Measurements from ENCODE around the gene MICU1.
"Not testable (repeated sequence)": the region's sequence is repeated elsewhere in the genome, so short reads cannot be mapped to it uniquely, and the experiment has no call there.

Gene MICU1

GRCh38 chr10:72561745-72562166 lies 64.1 kb downstream of the MICU1 start:
- no peak for DNase-seq

GRCh38 chr10:72557362-72557761 lies 68.5 kb downstream of the MICU1 start:
- DNase-seq: no peak

GRCh38 chr10:72552857-72553256 lies 73.0 kb downstream of the MICU1 start:
- no peak for DNase-seq

- no peak for DNase-seq
These were observed 75.6 kb downstream of the MICU1 start for GRCh38 chr10:72550239-72550638.

- DNase-seq: no peak
These were observed 80.3 kb downstream of the MICU1 start for GRCh38 chr10:72545546-72545945.

- not testable (repeated sequence) for DNase-seq
These were observed 82.0 kb downstream of the MICU1 start for GRCh38 chr10:72543855-72544254.

- DNase-seq: no peak
These were observed 83.5 kb downstream of the MICU1 start for GRCh38 chr10:72542396-72542815.

- no peak for DNase-seq
These were observed 84.5 kb downstream of the MICU1 start for GRCh38 chr10:72541337-72541736.

GRCh38 chr10:72540193-72540807 lies 85.6 kb downstream of the MICU1 start:
- no peak for DNase-seq

GRCh38 chr10:72539137-72539536 lies 86.7 kb downstream of the MICU1 start:
- DNase-seq: no peak

- DNase-seq: no peak
These were observed 100.2 kb downstream of the MICU1 start for GRCh38 chr10:72525689-72526088.

GRCh38 chr10:72525277-72525676 lies 100.6 kb downstream of the MICU1 start:
- DNase-seq: peak; percentile 30 to 40

- no peak for DNase-seq
These were observed 101.4 kb downstream of the MICU1 start for GRCh38 chr10:72524489-72524888.

GRCh38 chr10:72523932-72524396 lies 101.9 kb downstream of the MICU1 start:
- no peak for DNase-seq

GRCh38 chr10:72523062-72523461 lies 102.8 kb downstream of the MICU1 start:
- no peak for DNase-seq

GRCh38 chr10:72517244-72517643 lies 108.6 kb downstream of the MICU1 start:
- no peak for DNase-seq

- no peak for DNase-seq
These were observed 110.4 kb downstream of the MICU1 start for GRCh38 chr10:72515455-72515854.

GRCh38 chr10:72513910-72514309 lies 112.0 kb downstream of the MICU1 start:
- DNase-seq: no peak

- DNase-seq: no peak
These were observed 114.4 kb downstream of the MICU1 start for GRCh38 chr10:72511459-72511858.

GRCh38 chr10:72509941-72510340 lies 115.9 kb downstream of the MICU1 start:
- no peak for DNase-seq

- no peak for DNase-seq
These were observed 116.6 kb downstream of the MICU1 start for GRCh38 chr10:72509206-72509799.

- no peak for DNase-seq
These were observed 117.8 kb downstream of the MICU1 start for GRCh38 chr10:72508033-72508432.

GRCh38 chr10:72506474-72506873 lies 119.4 kb downstream of the MICU1 start:
- no peak for DNase-seq

- no peak for DNase-seq
These were observed 120.4 kb downstream of the MICU1 start for GRCh38 chr10:72505435-72505834.

Data from NCI-H1930 (cell line).